Natural killer cell (primary cell): ENCODE results near the gene PPP2R2C. TPM values are rescaled to one million over a fixed set of nuclear protein-coding genes. Genes with fewer than 3 reads are reported as not detected.

Experiments
- ATAC-seq, 3 donors: fragments of 150-1000 bp in 2 of 3; fragments of 200-7000 bp in 1 of 3; cut with Tn5 transposase; 1 replicate in 1 of 3; 2 replicates in 2 of 3; pipeline ENCODE4 v1.10.0; 2021; ENCODE audit warnings: mild to moderate bottlenecking in 2 of 3, moderate library complexity in 2 of 3
- DNase-seq, 2 donors: peaks; one replicate each; pipeline versions ENCODE4 v3.0.0 to v3.0.0-alpha.2; 2013 to 2021; ENCODE audit warnings: mixed read lengths in 1 of 2
- H3K27ac ChIP-seq: one replicate; pipeline ENCODE4 v1.5.1; 2013; ENCODE audit warnings: mild to moderate bottlenecking, low read length
- H3K27me3 ChIP-seq: one replicate; pipeline ENCODE4 v1.6.1; 2013; ENCODE audit warnings: low read length; ENCODE audit not compliant: control insufficient read depth, insufficient read depth
- H3K36me3 ChIP-seq: one replicate; pipeline ENCODE4 v1.6.1; 2013; ENCODE audit warnings: low read length; ENCODE audit not compliant: control insufficient read depth, insufficient read depth
- H3K4me1 ChIP-seq: one replicate; pipeline ENCODE4 v1.6.1; 2013; ENCODE audit warnings: low read length; ENCODE audit not compliant: control insufficient read depth, insufficient read depth
- H3K4me3 ChIP-seq: one replicate; pipeline ENCODE4 v1.5.1; 2013; ENCODE audit warnings: low read length
- H3K9me3 ChIP-seq: one replicate; pipeline ENCODE4 v1.6.1; 2013; ENCODE audit warnings: low read length; ENCODE audit not compliant: control insufficient read depth, insufficient read depth
- H3K27ac Mint-ChIP-seq, 2 donors: one replicate each; pipeline ENCODE4 v1.8.0; 2022; ENCODE audit warnings: mild to moderate bottlenecking in 2 of 2, mixed read lengths in 2 of 2, moderate library complexity in 1 of 2
- H3K27me3 Mint-ChIP-seq, 2 donors: one replicate each; pipeline ENCODE4 v1.8.0; 2022; ENCODE audit warnings: low read depth in 2 of 2, mixed read lengths in 2 of 2
- H3K36me3 Mint-ChIP-seq: one replicate; pipeline ENCODE4 v1.8.0; 2022; ENCODE audit warnings: mixed read lengths
- H3K4me1 Mint-ChIP-seq, 2 donors: one replicate each; pipeline ENCODE4 v1.8.0; 2022; ENCODE audit warnings: mixed read lengths in 2 of 2
- H3K4me3 Mint-ChIP-seq: one replicate; pipeline ENCODE4 v1.8.0; 2022; ENCODE audit warnings: mild to moderate bottlenecking, moderate library complexity, mixed read lengths
- H3K9me3 Mint-ChIP-seq, 2 donors: one replicate each; pipeline ENCODE4 v1.8.0; 2022; ENCODE audit warnings: mixed read lengths in 2 of 2
- WGBS: methylation state at CpG from one replicate; pipeline ENCODE4 v1.1.7; 2013; ENCODE audit warnings: missing lambda C conversion rate; ENCODE audit not compliant: insufficient coverage; 5-methylcytosine and 5-hydroxymethylcytosine counted together
- intact Hi-C: fragments of 100-400 bp; cut with micrococcal nuclease; formaldehyde crosslinking; loops from one replicate; pipeline ENCODE4 v1.14.2; 2022
- total RNA-seq, 4 donors: library from RNA; stranded (reverse); fragments of 120-200 nt in 1 of 4; gene quantifications; one replicate each; pipeline versions ENCODE4 v1.2.3 to v1.2.4, GENCODE V29; 2013 to 2022
- TF ChIP-seq, protein P1 (sequence below): fragments of 200-600 bp; IDR thresholded peaks from one replicate; pipeline ENCODE4 v1.8.0; 2022; ENCODE audit warnings: antibody characterized with exemption

Gene PPP2R2C
- total RNA-seq, 3 donors from 2014 or later (not counting 1 experiment from before 2014, with no cell fraction given) = not detected

DNA sequence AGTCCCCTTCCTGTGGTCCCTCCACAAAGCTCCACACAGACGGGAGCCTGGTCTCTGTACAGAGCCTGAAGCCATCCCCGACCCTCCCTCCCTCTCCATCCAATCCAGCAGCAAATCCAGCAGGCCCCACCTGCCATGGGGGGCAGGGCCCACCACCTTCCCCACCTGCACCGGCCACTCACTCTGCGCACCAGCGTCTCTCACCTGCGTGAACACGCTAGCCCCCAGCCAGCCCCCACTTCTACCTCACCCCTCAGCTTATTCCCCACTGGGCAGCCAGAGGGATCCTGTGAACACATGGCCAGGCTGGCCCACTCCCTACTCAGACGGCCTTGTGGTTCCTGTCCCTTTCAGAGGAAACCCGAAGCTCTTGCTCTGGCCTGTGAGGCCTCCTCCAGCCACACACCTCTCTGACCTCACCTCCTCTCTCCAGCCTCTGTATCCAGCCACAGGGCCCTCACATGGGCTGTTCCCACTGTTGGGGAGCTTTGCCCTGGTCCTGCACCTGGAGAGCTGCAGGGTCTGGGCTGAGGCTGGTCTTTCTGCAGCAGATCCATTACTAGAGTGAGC, 131.9 kb downstream of the PPP2R2C start:
- no peaks in the 10 kb centered on the region for H3K36me3 ChIP-seq
- intact Hi-C loops = no loop called here
- Mint-ChIP-seq H3K9me3 (no peaks in the 10 kb centered on the region), H3K27ac (peak overlapping the region in 1 of 2 donors; percentile 22), H3K36me3 (no peaks in the 10 kb centered on the region), H3K4me3 (peak overlapping the region; percentile 50), H3K4me1 (peaks cover 42 to 48% of the 10 kb centered on the region in 2 donors), H3K27me3 (peaks cover 0 to 10% of the 10 kb centered on the region in 2 donors)
- H3K27me3 ChIP-seq = peaks cover 7% of the 10 kb centered on the region
- H3K4me1 ChIP-seq = peaks cover 29% of the 10 kb centered on the region
- TF ChIP-seq, protein P1, sequence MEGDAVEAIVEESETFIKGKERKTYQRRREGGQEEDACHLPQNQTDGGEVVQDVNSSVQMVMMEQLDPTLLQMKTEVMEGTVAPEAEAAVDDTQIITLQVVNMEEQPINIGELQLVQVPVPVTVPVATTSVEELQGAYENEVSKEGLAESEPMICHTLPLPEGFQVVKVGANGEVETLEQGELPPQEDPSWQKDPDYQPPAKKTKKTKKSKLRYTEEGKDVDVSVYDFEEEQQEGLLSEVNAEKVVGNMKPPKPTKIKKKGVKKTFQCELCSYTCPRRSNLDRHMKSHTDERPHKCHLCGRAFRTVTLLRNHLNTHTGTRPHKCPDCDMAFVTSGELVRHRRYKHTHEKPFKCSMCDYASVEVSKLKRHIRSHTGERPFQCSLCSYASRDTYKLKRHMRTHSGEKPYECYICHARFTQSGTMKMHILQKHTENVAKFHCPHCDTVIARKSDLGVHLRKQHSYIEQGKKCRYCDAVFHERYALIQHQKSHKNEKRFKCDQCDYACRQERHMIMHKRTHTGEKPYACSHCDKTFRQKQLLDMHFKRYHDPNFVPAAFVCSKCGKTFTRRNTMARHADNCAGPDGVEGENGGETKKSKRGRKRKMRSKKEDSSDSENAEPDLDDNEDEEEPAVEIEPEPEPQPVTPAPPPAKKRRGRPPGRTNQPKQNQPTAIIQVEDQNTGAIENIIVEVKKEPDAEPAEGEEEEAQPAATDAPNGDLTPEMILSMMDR = no peak
- no peaks in the 10 kb centered on the region for H3K9me3 ChIP-seq
- DNase-seq (no peak), ATAC-seq (no peak)
- no peak overlapping the region for H3K27ac ChIP-seq
- no peak overlapping the region for H3K4me3 ChIP-seq
- WGBS = 77% methylated on average over 9 of the region's 9 CpGs

DNA sequence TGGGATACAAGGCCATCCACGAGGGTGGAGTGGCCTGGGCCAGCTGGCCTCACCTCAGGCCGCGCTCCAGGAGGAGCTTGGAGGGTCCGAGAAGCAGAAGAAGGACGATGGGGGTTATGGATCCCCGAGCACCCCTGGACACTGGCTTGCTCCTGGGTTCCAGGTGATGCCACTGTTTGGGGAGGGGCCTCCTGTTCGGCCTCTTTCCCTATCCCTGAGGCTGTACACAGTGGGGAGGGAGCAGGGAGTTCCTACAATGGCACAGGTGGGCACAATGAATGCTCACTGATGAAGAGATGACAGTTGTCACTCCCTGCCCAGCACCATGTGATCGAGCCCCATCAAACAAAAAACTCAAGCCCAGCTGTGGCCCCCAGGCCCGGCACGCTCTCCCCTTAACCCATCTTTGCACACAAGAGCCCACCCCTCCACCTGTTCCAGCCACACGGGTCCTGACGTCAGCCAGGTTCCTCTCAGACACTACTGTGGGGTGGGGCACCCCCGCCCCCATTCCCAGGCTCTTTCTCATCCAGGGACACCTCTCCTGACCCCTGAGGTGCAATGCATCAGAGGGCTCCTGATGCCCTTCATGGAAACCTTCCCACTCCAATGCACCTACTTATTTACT, 132.5 kb downstream of the PPP2R2C start:
- 91% methylated on average over 13 of the region's 13 CpGs for WGBS
- DNase-seq = no peak
- peak overlapping the region; percentile 17 for H3K4me3 Mint-ChIP-seq

DNA sequence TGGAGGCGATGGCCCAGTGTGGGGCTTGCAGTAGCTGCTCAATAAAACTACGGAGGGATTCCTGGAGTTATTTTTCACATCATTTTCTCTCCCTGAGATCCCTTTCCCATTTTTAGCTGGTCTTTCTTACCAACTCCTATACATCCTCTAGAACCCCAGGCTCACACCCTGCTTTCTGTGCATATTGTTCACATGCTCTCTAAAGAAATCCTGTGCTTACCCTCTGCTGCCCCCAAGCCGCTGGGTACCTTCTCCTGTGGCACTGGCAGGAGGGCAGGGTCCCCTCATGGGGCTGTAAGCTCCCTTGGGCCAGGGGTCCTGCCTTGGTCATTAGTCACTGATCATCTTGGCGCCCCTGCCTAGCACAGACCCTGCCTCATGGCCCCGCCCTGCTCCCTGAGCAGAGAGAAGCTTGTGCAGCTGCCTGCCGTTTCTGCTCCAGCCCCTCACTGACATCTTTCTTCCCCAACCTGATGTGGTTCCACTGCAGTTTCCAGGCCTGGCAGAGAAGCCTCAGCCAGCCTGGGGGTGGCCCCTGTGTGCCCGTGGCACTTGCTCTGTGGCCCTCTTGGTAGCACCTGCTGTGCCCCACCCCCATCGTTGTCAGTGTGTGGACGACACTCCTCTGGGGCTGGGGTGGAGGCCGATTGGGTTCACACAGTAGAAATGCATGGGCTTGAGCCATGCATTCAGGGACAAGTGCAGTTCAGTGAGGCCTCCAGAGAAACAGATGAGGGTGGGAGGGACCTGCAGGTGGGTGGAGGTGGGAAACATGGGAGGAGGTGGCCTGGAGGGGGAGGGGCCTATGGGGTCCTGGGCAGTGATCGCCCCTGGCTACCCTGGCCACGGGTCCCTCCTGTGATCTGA, 133.2 kb downstream of the PPP2R2C start:
- H3K4me1 Mint-ChIP-seq = peaks cover 47 to 55% of the 10 kb centered on the region in 2 donors
- Histone ChIP-seq H3K27ac (no peak overlapping the region), H3K36me3 (no peaks in the 10 kb centered on the region), H3K4me1 (peaks cover 29% of the 10 kb centered on the region), H3K9me3 (peaks cover under 1% of the 10 kb centered on the region), H3K4me3 (no peak overlapping the region), H3K27me3 (peaks cover 7% of the 10 kb centered on the region)
- peaks cover 0 to 14% of the 10 kb centered on the region in 2 donors for H3K27me3 Mint-ChIP-seq
- H3K4me3 Mint-ChIP-seq = peak overlapping the region; percentile 81
- intact Hi-C loops = no loop called here
- H3K36me3 Mint-ChIP-seq = no peaks in the 10 kb centered on the region
- H3K9me3 Mint-ChIP-seq = no peaks in the 10 kb centered on the region
- DNase-seq (no peak), ATAC-seq (no peak)
- TF ChIP-seq, protein P1 = no peak
- H3K27ac Mint-ChIP-seq = peak overlapping the region in 1 of 2 donors; percentile 69
- 78% methylated on average over 12 of the region's 12 CpGs for WGBS

More for the DNA sequence above, 132.5 kb downstream of the PPP2R2C start:
- intact Hi-C loops = no loop called here
- Histone ChIP-seq H3K27me3 (peaks cover 7% of the 10 kb centered on the region), H3K4me1 (peaks cover 29% of the 10 kb centered on the region), H3K9me3 (no peaks in the 10 kb centered on the region), H3K27ac (no peak overlapping the region), H3K4me3 (no peak overlapping the region), H3K36me3 (no peaks in the 10 kb centered on the region)
- Mint-ChIP-seq H3K27ac (no peak overlapping the region), H3K9me3 (no peaks in the 10 kb centered on the region), H3K4me1 (peaks cover 46 to 53% of the 10 kb centered on the region in 2 donors), H3K36me3 (no peaks in the 10 kb centered on the region), H3K27me3 (peaks cover 0 to 14% of the 10 kb centered on the region in 2 donors)
- ATAC-seq = no peak
- TF ChIP-seq, protein P1 = no peak
